CD4-positive, alpha-beta T cell treated with Interleukin-6 at 100 ng/mL for 8 hours (primary cell): Measurements from ENCODE around the gene CTIF.

Source experiments
- DNase-seq: peaks from one replicate; pipeline ENCODE4 v3.0.0-alpha.2; 2020; ENCODE audit warnings: mixed read lengths, low spot score

CTIF gene

DNA sequence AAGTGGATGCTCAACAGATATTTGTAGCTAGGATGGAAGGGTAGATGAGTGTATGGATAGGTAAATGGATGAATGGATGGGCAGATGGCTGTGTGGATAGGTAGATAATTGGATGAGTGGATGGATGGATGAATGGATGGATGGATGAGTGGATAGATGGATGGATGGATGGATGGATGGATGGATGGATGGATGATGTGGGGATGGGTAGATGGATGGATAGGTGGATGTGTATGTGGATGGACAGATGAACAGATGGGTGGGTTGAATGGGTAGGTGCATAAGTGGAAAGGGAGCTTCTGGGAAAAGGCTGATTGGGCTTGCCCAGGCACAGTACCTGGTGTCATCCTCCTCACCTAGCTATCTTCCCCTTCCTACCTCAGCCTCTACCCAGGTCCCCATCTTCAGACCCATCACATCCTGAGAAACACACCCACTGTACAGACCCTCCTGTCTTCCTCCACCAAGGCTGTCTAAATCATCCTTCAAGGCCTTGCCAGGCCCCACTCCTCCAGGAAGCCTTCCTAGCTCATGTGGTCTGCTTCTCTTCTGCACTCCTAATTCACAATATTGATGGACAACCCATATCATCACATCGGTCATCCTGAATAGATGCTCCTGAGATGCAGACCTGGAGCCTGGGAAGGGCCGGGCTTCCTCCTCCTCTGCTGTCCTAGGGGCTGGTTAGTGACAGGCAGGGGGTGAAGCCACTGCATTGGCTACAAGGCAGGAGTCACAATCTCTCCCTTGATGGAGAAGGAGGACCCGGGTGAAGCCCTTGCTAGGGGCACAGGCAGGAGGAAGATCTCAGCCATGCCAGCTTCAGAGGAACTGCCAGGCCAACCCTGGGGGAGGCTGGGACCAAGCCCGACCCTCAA lies 362.6 kb downstream of the CTIF start:
- no peak for DNase-seq

- DNase-seq: no peak
These were observed 363.4 kb downstream of the CTIF start for GRCh38 chr18:48902023-48902855.

- DNase-seq: no peak
These were observed 364.2 kb downstream of the CTIF start for GRCh38 chr18:48902856-48903601.

GRCh38 chr18:48904091-48904490 lies 365.3 kb downstream of the CTIF start:
- no peak for DNase-seq

- no peak for DNase-seq
These were observed 366.1 kb downstream of the CTIF start for GRCh38 chr18:48904847-48905394.

- no peak for DNase-seq
These were observed 366.7 kb downstream of the CTIF start for GRCh38 chr18:48905513-48905912.

DNA sequence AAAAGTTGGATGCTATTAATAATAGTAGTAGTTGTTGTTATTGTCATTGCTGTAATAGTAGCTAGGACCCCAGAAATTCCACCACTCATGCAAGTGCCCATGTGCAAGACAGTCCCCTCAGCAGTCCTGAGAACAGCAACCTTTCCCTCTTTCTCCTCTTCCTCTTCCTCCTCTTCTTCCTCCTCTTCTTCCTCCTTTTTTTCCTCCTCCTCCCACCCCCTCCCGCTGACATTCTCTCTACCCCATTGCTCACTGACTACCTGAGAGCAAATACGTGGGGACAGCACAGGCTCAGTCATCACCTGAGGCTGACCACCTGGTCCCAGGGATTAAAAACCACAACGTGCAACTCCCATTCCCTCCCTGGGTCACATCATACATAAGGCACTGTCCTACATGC lies 370.1 kb downstream of the CTIF start:
- no peak for DNase-seq

DNA sequence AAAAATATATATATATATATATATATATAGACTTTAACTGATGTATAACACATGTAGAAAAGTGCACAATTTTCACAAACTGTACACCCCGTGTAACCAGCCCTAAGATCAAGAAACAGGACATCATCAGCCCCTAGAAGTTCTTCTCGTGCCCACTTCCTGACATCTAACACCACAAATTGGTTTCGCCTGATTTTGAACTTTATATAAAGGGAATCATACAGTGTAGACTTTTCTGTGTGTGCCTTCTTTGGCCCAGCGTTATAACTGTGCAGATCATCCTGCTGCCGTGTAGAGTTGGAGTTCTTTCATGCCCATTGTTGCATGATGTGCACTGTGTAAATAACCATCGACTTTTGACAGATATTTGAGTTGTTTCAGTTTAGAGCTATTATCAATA lies 370.9 kb downstream of the CTIF start:
- DNase-seq: no peak

DNA sequence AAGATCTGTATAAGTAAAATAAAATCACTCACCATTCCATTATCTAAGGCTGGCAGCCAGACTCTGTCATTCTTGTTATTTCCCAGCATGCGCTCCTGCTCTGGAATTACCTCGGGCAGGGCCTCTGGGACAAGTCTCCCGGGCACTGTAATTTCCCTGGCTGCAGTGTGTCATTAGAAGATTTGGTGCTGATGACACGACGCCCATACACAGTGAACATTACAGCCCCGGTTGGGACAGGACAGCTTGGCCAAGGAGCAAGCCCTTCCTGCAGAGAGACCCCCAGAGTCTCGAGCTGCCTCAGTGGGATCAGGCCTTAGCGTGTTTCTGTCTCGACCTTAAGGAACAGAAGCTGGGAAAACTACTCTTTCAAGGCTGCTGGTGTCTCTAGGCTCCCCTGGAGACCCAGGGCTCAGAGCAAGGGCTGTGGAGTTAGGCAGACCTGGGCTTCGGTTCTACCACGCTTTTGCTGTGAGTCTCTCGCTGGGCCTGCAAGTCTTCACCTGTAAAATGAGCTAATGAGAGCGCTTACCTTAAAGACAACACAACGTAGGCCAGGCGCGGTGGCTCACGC lies 372.2 kb downstream of the CTIF start:
- no peak for DNase-seq
